GM15510 (cell line): ENCODE measurements around the gene DGKH.

Source experiments
- POLR2A ChIP-seq: IDR thresholded peaks from 3 replicates; pipeline ENCODE4 v1.6.1; 2011; ENCODE audit warnings: borderline replicate concordance; ENCODE audit not compliant: insufficient read length; ENCODE audit errors: extremely low read depth

The DGKH gene

GRCh38 chr13:42036711-42037110, 11.7 kb upstream of the DGKH start:
- no peak for TF ChIP-seq POLR2A

- no peak for TF ChIP-seq POLR2A
Observed at GRCh38 chr13:42038661-42039456, 9.6 kb upstream of the DGKH start.

- TF ChIP-seq POLR2A, result no peak
Observed at GRCh38 chr13:42039457-42039945, 8.9 kb upstream of the DGKH start.

- peak; percentile 97 for TF ChIP-seq POLR2A
Observed at GRCh38 chr13:42039946-42040729, 8.3 kb upstream of the DGKH start.

- no peak for TF ChIP-seq POLR2A
Observed at GRCh38 chr13:42040730-42041010, 7.8 kb upstream of the DGKH start.

- peak; percentile 28 for TF ChIP-seq POLR2A
Observed at GRCh38 chr13:42041011-42041683, 7.3 kb upstream of the DGKH start.

GRCh38 chr13:42041684-42042035, 6.8 kb upstream of the DGKH start:
- no peak for TF ChIP-seq POLR2A

- no peak for TF ChIP-seq POLR2A
Observed at GRCh38 chr13:42043676-42044075, 4.8 kb upstream of the DGKH start.

- TF ChIP-seq POLR2A, result no peak
Observed at GRCh38 chr13:42046448-42046847, 2.0 kb upstream of the DGKH start.

GRCh38 chr13:42047561-42048341, 697 bp upstream of the DGKH start:
- TF ChIP-seq POLR2A, result no peak

- TF ChIP-seq POLR2A, result peak; percentile 24
Observed at GRCh38 chr13:42048684-42049453, 421 bp downstream of the DGKH start.

GRCh38 chr13:42049454-42049813, 986 bp downstream of the DGKH start:
- no peak for TF ChIP-seq POLR2A

GRCh38 chr13:42054798-42055499, 6.5 kb downstream of the DGKH start:
- no peak for TF ChIP-seq POLR2A
